Activated CD8-positive, alpha-beta memory T cell treated with anti-CD3 and anti-CD28 coated beads for 36 hours (primary cell): ENCODE results near the gene GCDH. TPM values are rescaled to one million over a fixed set of nuclear protein-coding genes. Genes with fewer than 3 reads are reported as not detected.

Source experiments
- CTCF ChIA-PET: fragments of 350-600 bp; sonication (Branson Sonifier 250); formaldehyde crosslinking; loops from one replicate; lab custom pipeline; 2021; ENCODE audit warnings: antibody characterized with exemption; lab: Charles Lee
- POLR2A ChIA-PET: fragments of 350-600 bp; sonication (Branson Sonifier 250); formaldehyde crosslinking; loops from one replicate; lab custom pipeline; 2021; ENCODE audit warnings: antibody characterized with exemption; lab: Charles Lee
- total RNA-seq, 2 experiments: library from RNA; stranded (reverse); gene quantifications; one replicate each; pipeline ENCODE4 v1.2.3, GENCODE V29; 2021

Gene GCDH
- total RNA-seq, 2 experiments from 2014 or later: 55.2 to 57.2 TPM

GRCh38 chr19:12867120-12868099, 23.6 kb upstream of the GCDH start:
- ChIA-PET CTCF (interaction anchor here (0.6 to 1.6 kb wide), 3 partner anchors 14 to 91 kb away, joined by 3 to 7 read pairs (median 3); partner anchors contain the start of gene DNASE2), POLR2A (interaction anchor here (0.6 kb wide), 2 partner anchors 9 to 61 kb away, joined by 3 to 5 read pairs; partner anchors contain the start of gene RNASEH2A)

- ChIA-PET POLR2A (no interaction called here), CTCF (interaction anchor here (1.1 to 1.6 kb wide), 3 partner anchors 21 to 174 kb away, joined by 3 to 7 read pairs (median 4); no protein-coding TSS in a partner anchor)
Observed at GRCh38 chr19:12868540-12869112, 22.3 kb upstream of the GCDH start.

- ChIA-PET POLR2A (no interaction called here), CTCF (no interaction called here)
Observed at GRCh38 chr19:12871681-12872080, 19.3 kb upstream of the GCDH start.

GRCh38 chr19:12872255-12872654, 18.7 kb upstream of the GCDH start:
- POLR2A ChIA-PET: interaction anchor here (0.6 kb wide), 1 partner anchor 80 kb away, joined by 3 read pairs; no protein-coding TSS in a partner anchor
- CTCF ChIA-PET: interaction anchor here (0.7 to 2.7 kb wide), 4 partner anchors 18 to 75 kb away, joined by 3 to 15 read pairs (median 4); partner anchors contain the start of gene GCDH

- POLR2A ChIA-PET: interaction anchor here (0.5 to 0.7 kb wide), 4 partner anchors 8 to 80 kb away, joined by 3 to 10 read pairs (median 8); partner anchors contain the start of gene DNASE2
- CTCF ChIA-PET: interaction anchor here (0.7 to 2.7 kb wide), 8 partner anchors 9 to 107 kb away, joined by 3 to 15 read pairs (median 4); partner anchors contain the start of gene GCDH
Observed at GRCh38 chr19:12872941-12873890, 17.7 kb upstream of the GCDH start.

GRCh38 chr19:12873891-12874745, 16.8 kb upstream of the GCDH start:
- POLR2A ChIA-PET: no interaction called here
- CTCF ChIA-PET: interaction anchor here (1.5 to 2.7 kb wide), 4 partner anchors 11 to 91 kb away, joined by 4 to 15 read pairs (median 5); partner anchors contain the start of gene GCDH

- ChIA-PET CTCF (interaction anchor here (1.8 to 2.7 kb wide), 2 partner anchors 10 to 28 kb away, joined by 5 to 15 read pairs; no protein-coding TSS in a partner anchor), POLR2A (no interaction called here)
Observed at GRCh38 chr19:12875086-12875485, 15.9 kb upstream of the GCDH start.

- POLR2A ChIA-PET: interaction anchor here (1.0 to 1.1 kb wide), 2 partner anchors 33 to 57 kb away, joined by 3 read pairs; partner anchors contain the start of gene CALR
- CTCF ChIA-PET: interaction anchor here (0.7 to 2.4 kb wide), 5 partner anchors 10 to 85 kb away, joined by 3 to 13 read pairs (median 7); partner anchors contain the start of gene GCDH
Observed at GRCh38 chr19:12880551-12881171, 10.3 kb upstream of the GCDH start.

- ChIA-PET CTCF (interaction anchor here (0.7 to 2.4 kb wide), 6 partner anchors 10 to 213 kb away, joined by 3 to 13 read pairs (median 6); partner anchors contain the start of gene GCDH), POLR2A (interaction anchor here (0.7 to 1.1 kb wide), 4 partner anchors 9 to 57 kb away, joined by 3 read pairs; partner anchors contain the start of genes CALR and GCDH)
Observed at GRCh38 chr19:12881172-12881808, 9.7 kb upstream of the GCDH start, which contains the start of gene DNASE2. Gene DNASE2, minus strand, starts transcription at chr19:12881449. Its CDS starts 74 bp downstream, at chr19:12881375.

GRCh38 chr19:12882589-12882988, 8.4 kb upstream of the GCDH start:
- POLR2A ChIA-PET: interaction anchor here (0.7 to 0.8 kb wide), 2 partner anchors 9 to 148 kb away, joined by 3 to 4 read pairs; partner anchors contain the start of genes GCDH and TRIR
- CTCF ChIA-PET: interaction anchor here (1.5 to 2.4 kb wide), 3 partner anchors 83 to 211 kb away, joined by 4 to 13 read pairs (median 5); no protein-coding TSS in a partner anchor

GRCh38 chr19:12884202-12884601, 6.8 kb upstream of the GCDH start:
- CTCF ChIA-PET: interaction anchor here (0.9 to 4.2 kb wide), 9 partner anchors 11 to 124 kb away, joined by 3 to 35 read pairs (median 5); partner anchors contain the start of genes GADD45GIP1 and SYCE2
- POLR2A ChIA-PET: interaction anchor here (1.6 to 1.8 kb wide), 2 partner anchors 48 to 49 kb away, joined by 5 to 7 read pairs; partner anchors contain the start of gene FARSA

- ChIA-PET POLR2A (interaction anchor here (0.7 to 1.8 kb wide), 6 partner anchors 38 to 202 kb away, joined by 3 to 7 read pairs (median 4); partner anchors contain the start of gene FARSA), CTCF (interaction anchor here (0.6 to 4.2 kb wide), 21 partner anchors 8 to 298 kb away, joined by 3 to 35 read pairs (median 5); partner anchors contain the start of genes FARSA, GADD45GIP1 and SYCE2)
Observed at GRCh38 chr19:12884627-12884925, 6.4 kb upstream of the GCDH start.

GRCh38 chr19:12884926-12885748, 5.8 kb upstream of the GCDH start:
- POLR2A ChIA-PET: interaction anchor here (0.6 to 1.8 kb wide), 10 partner anchors 13 to 203 kb away, joined by 3 to 9 read pairs (median 4); partner anchors contain the start of gene FARSA
- CTCF ChIA-PET: interaction anchor here (0.6 to 4.2 kb wide), 25 partner anchors 9 to 297 kb away, joined by 3 to 35 read pairs (median 5); partner anchors contain the start of genes FARSA, GADD45GIP1 and SYCE2
